GM19463 (cell line): ENCODE results near the gene ABCA13.
"Not testable (repeated sequence)": the region's sequence is repeated elsewhere in the genome, so short reads cannot be mapped to it uniquely, and the experiment has no call there.

ENCODE experiments used
- ATAC-seq: cut with Tn5 transposase; IDR thresholded peaks from one replicate; pipeline ENCODE4 v1.9.1; 2021; ENCODE audit warnings: mild to moderate bottlenecking, moderate library complexity; ENCODE audit not compliant: unreplicated experiment

The ABCA13 gene

DNA sequence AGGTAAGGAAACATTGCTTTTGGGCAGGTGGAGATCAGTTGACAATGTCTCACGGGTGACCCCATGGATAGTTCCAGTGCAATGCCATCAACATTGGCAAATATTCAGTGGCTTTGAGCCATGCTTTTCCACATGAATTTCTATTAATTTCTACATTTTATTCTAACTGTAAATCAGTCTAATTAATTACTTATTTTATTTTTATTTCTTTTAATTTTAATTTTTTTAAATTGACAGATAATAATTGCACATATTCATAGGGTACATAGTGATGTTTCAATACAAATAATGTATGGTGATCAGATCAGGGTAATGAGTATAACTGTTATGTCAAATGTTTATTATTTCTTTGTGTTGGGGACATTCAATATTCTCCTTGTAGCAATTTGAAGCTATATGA lies 3.8 kb downstream of the ABCA13 start:
- no peak for ATAC-seq

DNA sequence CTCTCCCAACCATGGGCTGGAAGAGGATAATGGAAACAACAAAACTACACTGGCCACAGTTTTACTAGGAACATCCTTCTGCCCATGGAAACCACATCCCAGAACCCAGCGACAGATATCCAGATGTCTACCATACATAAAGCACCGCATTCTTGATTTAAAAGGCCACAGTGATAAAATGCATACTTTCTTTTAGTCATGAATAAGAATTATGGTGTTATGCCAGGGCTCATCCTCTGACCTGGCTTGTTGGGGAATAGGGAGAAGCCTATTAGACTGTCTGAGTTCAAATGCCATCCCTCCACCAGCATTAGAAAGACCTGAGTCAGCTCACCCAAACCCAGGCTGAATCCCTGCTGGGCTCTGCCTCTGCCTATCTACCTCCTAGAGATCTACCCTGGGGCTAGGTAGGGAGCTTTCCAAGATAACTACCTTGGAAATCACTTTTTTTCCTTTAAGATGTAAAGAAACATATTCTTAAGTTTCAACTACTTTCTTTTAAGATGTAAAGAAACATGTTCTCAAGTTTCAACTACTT lies 5.2 kb downstream of the ABCA13 start:
- ATAC-seq: no peak

DNA sequence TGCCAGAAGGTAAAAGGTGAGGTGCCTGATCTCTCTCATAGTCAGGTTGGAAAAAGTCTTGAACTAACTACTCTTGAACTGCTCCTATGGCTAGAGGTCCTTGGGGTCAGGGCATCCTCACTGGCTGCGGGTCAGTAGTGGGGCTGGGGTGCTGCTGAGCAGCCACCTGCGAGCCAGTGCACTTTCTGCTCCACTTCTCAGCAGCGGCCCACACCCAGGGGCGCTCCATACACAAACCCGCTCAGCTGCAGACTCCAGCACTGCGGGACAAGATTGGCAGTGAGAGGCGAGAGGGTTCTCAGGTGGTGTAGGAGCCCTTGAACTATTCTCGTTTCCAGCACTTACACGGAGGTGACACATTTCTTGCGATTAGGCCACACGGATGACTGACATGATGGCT lies 6.0 kb downstream of the ABCA13 start:
- ATAC-seq: no peak

DNA sequence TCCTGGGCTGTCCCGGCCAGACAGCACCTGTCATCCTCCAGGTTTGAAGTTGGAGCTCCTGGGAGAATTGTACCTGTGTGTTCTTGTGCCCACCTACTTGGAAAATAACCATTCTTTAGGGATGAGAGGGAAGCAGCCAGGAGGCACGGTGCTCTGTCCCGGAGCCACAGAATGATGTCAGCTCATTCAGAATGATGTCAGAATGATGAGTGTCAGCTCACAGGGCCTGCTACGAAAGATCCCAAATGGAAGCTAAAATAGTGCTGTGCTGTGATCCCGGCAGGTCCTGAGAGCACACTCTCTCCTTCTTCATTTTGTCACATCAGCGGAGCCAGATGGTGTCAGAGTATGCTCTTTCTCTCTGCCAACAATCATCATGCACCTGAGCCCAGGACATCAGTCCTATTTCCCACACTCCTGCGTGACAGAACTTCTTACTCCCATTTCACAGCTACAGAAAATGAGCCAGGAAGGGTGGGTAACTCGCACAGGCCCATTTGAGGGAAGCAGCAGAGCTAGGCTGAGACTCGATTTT lies 8.3 kb downstream of the ABCA13 start:
- ATAC-seq: no peak

DNA sequence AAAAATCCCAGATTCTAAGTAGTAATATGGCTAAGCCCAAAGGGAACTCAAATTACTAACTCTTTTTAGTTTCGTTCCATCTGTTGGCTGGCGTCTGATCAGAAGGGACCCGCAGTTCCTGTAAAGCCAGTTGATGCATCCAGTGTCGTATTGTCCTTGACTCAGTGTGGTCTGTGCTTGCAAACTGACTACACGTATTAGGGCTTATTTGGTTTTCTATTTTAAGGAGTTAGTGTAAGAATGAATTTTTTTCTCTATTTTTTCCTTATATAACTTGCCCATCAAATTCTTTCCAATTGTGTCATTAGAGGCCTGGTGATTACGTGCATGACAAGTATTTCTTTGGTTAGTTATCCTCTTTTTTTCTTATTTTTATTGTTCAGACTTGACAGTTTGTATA lies 9.7 kb downstream of the ABCA13 start:
- no peak for ATAC-seq

DNA sequence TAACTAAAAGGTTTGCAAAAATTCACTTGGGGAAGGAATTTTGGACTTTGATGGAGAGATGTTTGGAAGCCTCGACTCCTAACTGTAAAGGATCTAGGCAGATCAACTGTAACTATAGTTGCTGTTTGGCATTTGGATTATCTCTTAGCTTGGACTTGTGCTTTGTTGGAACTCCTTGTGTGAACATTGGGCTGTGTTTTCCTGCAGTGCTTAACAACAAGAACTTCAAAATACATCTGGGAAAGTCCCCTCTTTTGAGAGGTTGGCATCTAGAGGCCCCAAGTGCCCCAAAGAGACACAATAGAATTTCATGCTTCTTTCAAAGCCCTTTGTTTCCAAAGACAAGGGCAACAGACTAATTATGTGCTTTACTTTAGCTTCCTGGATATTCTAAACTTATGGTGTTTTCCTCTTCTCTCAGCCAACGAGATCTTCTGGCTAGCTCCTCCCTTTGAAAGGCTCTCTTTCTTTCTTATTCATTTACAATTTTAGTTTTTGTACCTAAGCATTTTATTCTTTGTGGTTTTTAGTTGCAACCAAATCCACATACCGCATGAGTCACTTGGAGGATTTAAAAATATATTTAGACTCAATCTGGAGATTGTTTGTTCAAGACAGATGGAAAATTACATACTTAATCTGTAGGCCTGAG lies 11.6 kb downstream of the ABCA13 start:
- ATAC-seq: no peak

DNA sequence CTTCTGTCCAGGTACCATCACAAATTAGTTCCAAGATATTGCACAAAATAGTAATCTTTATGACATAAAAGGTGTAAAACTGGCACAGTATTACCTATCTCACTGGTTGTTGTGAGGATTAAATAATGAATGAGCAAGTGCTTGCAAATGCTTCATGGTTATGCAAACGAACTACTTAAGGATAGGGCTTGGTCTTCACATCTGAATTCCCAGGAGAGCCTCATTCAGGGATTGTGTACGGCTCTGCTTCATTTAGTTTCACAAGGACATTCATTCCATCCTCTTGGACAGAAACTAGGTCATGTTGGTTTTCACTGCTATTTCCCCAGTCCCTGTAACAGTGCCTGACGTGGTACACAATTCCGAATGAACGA lies 12.1 kb downstream of the ABCA13 start:
- ATAC-seq: no peak

DNA sequence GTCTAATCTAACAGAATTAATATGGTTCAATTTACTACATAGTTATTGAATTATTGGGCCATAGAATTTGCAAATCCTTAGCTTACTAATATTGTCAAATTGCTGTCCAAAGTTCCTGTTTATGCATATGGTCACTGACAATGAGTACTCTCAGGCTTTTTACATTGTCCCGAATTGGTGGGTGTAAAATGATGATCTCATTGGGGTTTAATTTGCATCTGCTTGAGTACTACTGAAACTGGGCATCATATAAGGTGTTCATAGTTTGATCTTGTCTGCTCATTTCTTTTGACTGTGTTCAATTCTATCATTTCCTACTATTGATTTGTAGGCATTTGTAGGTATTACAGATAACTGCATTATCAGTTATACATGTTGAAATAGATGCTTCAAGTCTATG lies 12.7 kb downstream of the ABCA13 start:
- no peak for ATAC-seq

DNA sequence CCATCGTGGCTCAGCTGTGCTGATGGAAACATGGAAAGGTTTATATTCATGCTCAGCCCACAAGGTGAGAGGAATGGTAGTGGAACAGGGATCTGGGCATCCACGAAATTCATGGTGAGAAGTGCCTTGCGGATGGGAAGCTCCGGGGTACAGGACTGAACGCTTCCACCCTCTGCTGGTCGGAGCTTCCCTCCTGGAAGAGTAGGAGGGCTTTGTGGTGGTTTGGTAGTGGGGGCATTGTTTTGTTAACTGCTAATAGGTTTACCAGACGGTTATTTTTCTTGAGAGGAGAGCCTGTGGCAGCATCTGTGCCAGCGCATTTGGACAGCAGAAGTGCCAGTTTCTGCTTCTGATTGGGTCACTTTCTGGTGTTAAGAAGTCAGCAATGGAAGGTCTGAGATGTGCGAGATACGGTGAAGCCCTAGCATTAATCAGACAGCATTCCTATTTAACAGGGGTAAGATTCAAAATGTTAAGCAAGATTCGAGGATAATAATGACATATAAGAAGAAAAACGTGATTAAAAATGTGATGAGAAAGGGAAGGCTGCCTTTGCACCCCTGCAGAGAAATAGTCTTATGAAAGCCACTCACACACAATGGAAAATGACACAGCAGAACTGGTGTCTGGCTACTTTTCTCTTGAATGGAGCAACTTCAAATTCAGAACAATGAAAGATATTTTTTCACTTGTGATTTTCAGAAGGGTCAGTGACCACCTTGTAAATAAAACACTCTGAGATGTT lies 17.7 kb downstream of the ABCA13 start:
- no peak for ATAC-seq

DNA sequence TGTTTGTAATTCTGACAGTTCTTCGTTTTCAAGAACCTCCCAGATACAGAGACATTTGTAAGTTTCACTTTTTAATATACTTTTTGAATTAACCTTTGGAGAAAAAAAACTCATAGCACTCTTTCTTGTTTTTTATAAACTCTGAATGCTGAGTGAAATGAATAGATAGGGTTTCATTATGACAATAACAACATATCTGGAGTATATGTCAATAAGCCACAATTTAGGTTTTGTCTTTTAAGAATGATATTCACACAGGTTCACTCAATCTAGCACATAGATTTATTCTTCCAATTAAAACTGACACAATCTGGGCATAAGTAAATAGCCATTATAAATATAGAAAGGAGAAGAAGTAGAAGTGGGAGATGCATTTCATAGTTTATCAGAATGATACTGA lies 21.7 kb downstream of the ABCA13 start:
- no peak for ATAC-seq

DNA sequence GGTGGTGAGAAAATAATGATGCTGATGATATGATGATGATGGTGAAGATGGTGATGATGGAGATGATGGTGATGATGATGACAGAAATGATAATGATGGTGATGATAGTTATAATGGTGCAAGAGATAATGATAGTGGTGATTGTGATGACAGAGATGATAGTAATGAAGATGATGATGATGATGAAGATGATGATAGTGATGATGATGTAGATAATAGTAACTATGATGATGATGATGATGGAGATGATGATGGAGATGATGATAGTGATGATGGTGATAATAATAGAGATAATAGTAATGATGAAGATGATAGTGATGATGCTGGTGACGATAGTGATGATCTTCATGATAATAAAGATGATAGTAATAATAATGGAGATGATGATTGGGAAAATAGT lies 22.2 kb downstream of the ABCA13 start:
- ATAC-seq: no peak

DNA sequence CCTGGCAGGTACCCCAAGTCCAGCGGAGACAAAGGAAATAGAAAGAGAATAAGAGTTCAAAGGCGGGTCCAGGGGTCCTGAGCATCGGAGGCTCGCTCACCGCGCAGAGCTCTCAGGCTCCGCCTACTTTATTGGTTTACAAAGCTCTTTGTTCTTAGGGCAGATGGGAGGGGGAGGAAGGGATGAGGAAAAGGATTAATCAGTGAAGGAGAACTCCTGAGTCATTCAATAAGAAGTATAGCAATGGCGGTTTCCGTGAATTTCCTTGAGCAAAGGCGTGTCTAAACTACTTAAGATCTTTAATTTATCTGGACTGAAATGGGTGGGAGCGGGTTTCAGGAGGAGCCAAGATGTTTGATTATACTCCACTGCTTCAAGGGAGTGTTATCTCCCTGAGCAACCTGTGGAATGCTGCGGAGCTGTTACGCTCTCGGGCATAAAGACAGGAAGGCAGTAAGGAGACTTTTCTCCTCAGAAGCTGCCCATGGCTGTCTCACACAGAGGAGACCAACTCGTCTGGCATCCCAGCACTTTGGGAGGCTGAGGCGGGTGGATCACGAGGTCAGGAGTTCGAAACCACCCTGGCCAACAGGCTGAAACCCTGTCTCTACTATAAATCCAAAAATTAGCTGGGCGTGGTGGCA lies 29.8 kb downstream of the ABCA13 start:
- ATAC-seq: not testable (repeated sequence)

DNA sequence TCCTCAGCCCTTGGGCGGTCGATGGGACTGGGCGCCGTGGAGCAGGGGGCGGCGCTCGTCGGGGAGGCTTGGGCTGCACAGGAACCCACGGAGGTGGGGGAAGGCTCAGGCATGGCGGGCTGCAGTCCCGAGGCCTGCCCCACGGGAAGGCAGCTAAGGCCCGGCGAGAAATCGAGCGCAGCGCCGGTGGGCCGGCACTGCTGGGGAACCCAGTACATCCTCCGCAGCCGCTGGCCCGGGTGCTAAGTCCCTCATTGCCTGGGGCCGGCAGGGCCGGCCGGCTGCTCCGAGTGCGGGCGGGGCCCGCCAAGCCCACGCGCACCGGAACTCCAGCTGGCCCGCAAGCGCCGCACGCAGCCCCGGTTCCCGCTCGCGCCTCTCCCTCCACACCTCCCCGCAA lies 31.7 kb downstream of the ABCA13 start:
- not testable (repeated sequence) for ATAC-seq

DNA sequence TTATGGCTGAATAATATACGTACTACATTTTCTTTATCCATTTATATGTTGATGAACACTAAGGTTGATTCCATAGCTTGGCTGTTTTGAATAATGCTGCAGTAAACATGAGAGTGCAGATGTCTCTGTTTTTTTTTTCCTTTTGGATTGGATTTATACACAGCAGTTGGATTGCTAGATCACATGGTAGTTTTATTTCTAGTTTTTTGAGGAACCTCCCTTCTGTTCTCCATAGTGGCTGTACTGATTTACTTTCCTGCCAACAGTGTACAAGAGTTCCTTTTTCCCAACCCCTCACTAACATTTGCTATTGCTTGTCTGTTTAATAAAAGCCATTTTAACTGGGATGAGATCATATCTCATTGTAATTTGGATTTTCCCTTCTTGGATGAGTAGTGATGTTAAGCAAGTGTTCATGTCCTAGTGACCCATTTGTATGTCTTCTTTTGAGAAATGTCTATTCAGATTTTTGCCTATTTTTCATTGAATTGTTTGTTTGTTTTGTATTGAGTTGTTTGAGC lies 36.0 kb downstream of the ABCA13 start:
- ATAC-seq: no peak

DNA sequence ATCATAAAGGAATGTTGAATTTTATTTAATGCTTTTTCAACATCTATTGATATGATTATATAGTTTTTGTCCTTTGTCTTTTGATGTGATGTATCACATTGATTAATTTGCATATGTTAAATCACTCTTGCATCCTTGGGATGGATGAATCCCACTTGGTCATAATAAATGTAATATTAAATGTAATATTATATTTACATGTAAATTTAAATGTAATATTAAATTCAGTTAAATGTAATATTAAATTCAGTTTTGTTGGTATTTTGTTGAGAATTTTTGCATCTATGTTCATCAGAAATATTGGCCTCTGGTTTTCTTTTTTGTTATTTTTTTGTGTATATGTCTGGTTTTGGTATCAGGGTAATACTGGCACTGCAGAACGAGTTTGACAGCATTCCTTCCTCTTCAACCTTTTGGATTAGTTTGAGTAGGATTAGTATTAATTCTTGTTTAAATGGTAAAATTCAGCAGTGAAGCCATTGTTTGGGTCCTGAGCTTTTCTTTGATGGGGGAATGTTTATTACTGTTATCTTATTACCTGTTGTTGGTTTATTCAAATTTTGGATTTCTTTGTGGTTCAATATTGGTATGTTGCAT lies 37.8 kb downstream of the ABCA13 start:
- ATAC-seq: no peak

DNA sequence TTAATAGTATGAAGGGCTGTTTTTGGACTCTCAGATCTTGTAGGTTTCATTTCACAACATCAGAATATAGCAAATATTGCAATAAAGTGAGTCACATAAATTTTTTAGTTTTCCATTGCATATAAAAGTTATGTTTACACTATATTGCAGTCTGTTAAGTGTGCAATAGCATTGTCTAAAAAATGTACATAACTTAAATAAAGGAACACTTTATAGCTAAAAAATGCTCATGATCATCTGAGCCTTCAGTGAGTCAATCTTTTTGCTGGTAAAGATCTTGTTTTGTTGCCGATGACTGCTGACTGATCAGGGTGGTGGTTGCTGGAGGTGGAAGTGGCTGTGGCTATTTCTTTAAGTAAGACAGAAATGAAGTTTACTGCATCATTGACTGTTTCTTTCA lies 42.0 kb downstream of the ABCA13 start:
- ATAC-seq: no peak

DNA sequence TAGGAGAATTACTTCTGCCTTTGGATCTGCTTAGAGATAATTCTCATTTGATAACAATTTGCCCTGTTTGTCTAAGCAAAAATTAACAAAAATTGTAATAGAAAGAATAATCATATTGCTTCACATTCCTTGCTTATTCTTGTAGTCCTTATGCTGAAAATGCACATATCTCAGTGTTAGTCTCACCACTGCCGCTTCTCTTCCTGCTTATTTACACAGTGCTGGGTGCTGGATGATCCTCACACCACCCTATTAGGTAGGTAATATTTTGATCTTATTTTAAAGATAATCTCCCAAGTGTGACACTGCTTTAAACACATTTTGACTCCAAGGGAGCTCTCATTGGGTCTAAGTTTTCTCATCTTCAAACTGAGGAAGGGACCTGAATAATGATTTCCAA lies 46.0 kb downstream of the ABCA13 start:
- no peak for ATAC-seq

DNA sequence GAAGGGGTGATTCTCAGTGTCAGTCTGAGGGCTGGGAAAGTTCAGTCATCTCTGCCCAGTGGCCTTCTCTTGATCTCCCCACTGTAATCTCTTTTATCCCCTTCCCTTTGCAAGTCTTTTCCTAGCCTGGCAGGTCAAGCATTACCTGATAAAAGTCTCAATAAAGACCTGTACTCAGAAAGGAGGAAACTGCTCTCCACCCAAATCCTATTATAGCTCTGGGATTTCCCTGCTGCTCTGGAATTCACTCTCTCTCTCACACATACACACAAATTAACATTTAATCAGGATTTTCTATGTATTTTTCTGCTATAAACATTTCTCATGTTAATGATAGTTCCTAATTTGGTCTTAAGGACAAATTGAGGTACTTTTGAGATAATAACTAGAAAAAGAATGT lies 46.5 kb downstream of the ABCA13 start:
- no peak for ATAC-seq

DNA sequence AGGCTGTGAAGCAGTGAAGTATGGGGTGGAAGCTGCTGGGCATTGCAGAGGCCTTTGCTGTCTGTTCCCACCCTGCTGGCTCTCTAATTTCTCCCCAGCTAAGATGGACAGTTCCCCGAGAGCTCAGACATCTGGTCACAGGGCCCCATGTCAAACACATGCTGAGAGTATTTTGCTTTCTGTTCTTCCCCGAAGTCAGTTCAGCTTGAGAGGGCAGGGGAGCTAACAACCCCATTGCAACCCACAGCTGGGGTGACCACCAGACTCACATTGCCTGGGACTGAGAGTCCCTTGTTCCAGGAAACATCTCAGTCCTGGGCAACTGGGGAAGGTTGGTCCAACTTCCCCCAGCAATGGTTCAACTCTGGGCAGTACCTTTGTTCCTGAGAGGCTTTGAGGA lies 52.8 kb downstream of the ABCA13 start:
- ATAC-seq: peak; percentile 90

DNA sequence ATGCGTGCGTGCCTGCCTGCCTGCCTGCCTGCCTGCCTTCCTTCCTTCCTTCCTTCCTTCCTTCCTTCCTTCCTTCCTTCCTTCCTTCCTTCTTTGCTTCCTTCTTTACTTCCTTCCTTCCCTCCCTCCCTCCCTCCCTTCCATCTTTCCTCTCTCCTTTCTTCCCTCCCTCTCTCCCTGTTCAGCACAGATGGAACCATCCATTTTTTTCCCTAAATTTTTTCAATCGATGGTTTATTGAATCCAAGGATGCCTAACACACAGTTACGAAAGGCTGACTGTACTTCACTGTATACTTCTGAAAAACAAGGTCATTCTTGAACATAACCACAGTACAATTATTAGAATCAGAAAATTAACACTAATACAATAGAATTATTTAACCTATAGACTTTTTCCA lies 53.8 kb downstream of the ABCA13 start:
- no peak for ATAC-seq

DNA sequence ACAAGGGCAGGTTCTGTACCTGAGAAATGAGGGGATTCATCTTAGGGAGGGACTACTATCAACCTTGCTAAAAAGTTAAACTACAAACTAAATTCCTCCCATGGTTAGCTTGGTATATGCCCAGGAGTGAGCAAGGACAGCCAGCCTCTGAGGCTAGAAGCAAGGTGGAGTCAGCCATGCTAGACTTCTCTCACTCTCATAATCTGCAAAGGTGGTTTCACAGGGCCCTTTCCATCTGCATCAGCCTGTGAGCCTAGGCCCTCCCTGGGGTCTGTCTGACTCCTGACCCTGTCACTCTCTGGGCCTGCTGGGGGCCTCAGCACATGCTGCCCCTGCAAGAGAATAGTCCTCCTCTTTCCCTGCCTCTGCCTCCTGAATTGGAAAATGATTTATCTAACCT lies 66.1 kb downstream of the ABCA13 start:
- ATAC-seq: no peak
